GM19240 (cell line): ENCODE measurements around the gene CASP10.
A peak's percentile ranks its signal among the peaks of the same experiment; 100 is the strongest.

Source experiments
- DNase-seq: peaks from one replicate; pipeline ENCODE4 v3.0.0; 2011; ENCODE audit warnings: low spot score; ENCODE audit not compliant: insufficient read length

CASP10 gene

DNA sequence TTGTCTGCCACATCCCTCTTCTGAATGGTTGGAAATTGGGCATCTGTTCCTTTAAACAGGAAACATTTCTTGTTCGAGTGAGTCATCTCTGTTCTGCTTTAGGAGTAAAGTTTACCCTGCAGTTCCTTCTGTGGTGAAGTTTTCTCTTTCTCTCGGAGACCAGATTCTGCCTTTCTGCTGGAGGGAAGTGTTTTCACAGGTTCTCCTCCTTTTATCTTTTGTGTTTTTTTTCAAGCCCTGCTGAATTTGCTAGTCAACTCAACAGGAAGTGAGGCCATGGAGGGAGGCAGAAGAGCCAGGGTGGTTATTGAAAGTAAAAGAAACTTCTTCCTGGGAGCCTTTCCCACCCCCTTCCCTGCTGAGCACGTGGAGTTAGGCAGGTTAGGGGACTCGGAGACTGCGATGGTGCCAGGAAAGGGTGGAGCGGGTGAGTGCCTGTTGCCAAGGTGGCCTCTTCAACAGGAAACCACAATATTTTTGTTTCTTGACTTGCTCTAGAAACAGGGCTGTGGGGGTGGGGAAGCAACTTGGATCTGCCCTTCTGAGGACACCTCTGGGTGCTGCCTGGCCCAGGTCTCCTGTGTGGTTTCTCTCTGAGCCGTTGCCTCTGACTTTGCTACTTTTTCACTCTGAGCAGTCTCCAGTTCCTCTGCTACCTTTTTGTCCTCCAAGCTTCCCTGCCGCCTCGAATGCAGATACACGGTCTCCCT is 75.2 kb downstream of the CASP10 start:
- peak; percentile 48 for DNase-seq

DNA sequence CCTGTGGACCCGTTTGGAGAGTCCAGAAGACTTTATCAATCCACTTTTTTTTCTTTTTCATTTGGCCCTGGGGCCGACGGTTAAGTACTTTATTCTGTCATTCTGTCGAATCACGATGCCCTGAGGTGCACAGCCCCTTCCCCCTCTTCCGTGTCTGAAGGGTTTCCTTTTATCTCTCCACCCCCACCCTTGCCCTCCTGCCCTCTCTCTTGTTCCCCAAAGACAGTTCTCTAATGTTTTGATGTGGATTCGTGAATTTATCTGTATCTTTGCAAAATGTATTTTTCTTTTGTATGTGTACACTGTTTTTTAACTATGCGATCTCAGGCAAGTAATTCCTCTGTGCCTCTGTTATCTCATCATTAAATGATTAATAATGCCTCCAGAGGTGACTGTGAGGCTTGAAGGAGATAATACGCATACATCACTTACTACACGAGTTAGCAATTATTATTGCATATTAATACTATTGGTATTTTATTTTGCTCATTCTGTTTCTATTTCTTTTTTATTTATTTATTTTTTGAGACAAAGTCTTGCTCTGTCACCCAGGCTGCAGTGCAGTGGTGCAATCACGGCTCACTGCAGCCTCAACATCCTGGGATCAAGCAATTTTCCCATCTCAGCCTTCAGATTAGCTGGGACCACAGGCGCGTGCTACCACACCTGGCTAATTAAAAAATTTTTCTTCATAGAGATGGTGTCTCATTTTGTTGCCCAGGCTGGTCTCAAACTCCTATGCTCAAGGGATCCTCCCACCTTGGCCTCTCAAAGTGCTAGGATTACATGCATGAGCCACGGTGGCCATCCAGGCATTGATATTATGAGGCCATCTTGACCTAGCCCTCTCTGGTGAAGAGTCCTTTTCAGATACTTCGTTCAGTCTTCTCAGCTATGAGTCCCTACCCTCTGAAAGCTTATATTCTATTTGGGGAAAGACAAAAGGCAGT is 76.0 kb downstream of the CASP10 start:
- DNase-seq, result no peak

DNA sequence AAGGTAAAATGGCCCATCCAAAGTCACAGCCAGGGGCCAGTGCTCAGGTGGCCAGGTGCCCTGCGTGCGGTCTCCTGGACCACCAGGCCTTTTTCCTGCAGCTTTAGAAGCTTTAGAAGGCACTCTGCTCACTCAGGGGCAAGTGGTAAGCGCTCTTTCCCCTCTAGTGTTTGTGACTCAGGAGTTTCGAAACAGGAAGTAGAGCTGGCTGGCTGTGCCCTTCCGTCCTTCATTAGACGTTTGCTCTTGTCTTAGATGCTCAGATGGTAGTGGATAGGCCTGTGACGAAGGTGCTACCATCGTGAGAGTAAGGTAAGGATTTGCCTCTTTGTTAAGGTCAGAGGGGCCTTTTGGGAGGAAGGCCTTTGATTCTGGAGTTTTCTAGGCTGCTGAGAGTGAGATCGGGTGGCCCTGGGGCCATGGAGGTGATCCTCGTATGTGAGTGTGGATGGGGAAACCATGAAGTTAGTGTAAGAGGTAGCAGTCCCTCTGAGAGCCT is 77.4 kb downstream of the CASP10 start, which contains the start of gene CASP8:
Gene CASP8 (plus strand): TSS at position 235 of the 499 bp plus-strand sequence. CDS start 5,951 bp downstream, outside the sequence.
- no peak for DNase-seq

DNA sequence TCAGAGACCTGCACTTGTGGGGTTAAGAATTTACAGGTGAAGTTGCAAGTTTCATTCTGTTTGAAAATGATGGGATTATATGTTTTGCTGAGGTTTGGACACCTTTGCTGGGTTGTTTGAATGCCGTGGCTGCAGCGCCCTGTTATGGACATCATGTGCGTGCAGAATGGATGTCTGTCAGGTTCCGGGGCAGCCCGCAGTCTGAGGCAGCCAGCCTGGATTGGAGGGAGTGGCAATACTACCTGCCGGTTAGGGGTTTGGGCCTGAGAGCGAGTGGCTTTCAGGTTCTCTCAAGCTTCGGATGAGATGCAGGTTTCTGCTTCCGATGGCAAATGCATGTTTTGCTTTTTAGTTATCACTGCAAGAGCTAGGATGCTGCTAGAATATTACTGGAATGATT is 78.5 kb downstream of the CASP10 start:
- no peak for DNase-seq

DNA sequence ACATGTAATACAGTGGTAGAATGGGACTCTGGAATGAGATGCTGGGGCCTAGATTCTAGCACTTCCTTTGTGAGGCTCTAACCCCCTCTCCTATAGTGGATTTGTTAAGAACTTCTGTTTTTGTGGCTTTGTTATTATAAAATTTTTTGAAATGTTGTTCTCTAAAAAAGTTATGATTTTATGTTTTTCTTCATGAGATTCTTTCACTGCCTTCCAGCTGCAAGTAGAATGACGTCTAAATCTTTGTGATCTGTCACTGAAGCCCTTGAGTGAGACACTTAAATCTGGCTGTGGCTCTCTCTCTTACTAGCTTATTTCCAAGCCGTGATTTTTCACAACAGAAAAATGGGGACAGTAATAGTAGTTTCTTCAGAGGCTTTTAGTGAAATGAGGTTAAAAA is 79.0 kb downstream of the CASP10 start:
- DNase-seq, result no peak

DNA sequence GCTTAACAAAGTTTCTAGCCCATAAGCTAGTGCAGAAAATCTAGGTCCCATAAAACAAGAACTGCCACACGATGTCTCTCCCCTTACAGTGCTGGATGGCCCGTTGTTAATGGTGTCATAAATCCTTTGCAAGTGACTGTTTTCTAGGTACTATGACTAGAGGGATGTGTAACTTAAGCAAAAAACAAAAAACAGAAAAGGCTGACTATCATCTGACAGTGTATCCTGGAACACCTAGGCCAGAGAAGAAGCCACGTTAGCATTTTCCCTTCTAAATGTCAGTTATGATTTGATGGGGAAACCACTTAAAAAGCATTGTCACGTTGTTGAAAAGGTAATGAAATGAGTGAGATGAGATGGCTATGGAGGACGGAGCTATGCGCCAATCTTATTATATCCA is 79.8 kb downstream of the CASP10 start:
- no peak for DNase-seq

DNA sequence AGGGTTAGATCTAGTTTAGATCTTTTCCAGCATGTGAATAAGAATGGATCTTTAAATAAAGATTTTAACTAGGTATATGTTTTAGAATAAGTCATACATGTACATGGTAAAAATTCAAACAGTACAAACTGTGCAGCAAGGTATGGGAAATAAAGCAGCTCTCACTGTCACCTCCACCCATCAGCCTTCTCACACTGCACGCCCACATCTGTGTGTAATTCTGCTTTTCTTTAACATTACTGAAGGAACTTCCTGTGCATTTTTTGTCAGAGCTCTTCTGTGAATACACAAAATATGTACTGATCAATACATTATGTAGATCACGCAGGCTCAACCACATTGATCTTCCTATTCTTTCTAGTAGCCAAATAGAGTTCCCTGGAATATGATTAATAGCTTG is 80.8 kb downstream of the CASP10 start:
- no peak for DNase-seq

DNA sequence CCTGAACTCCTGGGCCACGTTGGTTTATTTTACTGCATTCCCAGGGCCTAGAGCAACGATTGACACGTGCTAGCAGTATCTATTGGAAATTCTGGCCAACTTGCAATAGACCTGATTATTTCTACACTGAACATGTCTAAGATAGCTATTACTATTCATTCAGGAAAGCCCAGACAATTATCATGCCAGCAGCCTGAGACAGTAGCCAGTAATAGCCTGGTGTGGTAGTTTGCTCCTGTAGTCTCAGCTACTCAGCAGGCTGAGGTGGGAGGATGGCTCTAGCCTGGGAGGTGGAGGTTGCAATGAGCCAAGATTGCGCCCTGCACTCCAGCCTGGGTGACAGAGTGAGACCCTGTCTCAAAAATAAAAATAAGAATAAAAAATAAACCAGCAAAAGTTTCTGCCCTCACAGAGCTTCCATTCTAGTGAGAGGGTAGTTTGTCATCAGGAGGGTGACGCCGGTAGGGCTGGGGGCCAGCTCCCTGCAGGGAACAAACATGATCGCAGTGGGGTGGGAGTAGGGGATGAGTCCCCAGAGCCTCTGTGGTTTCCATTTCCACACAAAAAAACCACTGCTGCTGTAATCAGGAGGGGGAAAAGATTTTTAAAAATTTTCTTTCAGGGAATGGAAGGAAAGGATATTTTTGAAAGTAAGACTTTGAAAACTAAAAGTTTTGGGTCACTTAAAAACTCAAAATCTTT is 81.7 kb downstream of the CASP10 start:
- DNase-seq, result no peak

DNA sequence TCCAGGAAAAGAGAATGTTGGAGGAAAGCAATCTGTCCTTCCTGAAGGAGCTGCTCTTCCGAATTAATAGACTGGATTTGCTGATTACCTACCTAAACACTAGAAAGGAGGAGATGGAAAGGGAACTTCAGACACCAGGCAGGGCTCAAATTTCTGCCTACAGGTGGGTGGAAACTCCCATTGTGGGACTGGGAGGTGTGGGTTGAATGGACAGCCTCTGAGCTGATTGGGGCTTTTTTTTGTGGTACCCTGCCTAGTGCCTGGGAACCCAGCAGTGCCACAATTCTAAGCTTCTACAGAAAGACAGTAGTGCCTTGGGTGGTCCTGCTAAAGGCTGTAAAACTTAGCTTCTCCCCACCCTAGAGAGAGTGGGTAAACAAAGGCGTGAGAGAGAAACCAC is 83.7 kb downstream of the CASP10 start:
- DNase-seq, result no peak

DNA sequence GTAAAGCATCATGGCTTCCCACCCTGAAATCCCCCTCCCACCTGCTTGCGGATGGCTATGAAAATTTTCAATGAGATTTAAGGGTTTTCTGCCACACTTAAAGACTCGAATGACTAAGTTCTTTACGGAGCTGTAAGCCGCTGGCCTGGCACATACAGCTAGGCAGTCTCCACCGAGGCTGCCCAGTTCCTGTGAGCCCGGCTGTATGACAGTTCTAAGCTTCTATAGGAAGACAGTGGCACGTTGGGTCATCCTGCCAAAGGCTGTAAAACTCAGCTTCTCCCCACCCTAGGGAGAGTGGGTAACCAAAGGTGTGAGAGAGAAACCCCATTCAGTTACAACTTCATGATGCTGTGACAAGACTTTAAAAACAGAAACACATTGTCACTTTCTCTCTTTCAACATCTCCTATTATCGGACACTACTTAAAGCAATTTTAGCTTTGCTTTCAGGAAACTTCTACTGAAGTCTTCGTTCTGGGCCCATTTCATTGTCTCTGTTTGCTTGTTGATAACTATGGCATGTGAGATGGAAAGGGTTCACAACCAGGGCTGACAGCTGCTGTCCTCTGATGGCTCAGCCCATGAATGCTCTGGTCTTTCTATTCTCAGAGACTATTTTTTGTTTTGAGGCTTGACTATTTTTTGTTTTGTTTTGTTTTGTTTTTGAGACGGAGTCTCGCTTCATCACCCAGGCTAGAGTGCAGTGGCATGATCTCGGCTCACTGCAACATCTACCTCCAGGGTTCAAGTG is 84.5 kb downstream of the CASP10 start:
- no peak for DNase-seq

DNA sequence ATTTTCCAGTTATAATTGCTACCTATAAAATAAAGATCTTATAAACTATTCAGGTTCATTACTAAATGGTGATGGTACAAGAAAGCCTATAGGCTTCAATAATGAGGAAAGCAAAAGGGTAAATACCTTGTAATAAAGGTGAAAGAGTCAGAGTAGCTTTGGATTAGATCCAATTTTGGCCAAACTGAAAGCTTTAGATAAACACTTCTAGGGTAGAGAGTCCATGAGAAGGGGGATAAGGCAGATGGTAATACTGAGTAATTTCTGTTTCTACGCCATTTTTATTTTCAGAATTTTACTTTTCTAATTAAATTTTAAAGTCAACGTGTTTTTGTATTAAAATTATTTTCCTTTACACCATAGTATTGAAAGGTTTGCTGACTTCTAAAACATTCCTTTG is 86.8 kb downstream of the CASP10 start:
- no peak for DNase-seq

DNA sequence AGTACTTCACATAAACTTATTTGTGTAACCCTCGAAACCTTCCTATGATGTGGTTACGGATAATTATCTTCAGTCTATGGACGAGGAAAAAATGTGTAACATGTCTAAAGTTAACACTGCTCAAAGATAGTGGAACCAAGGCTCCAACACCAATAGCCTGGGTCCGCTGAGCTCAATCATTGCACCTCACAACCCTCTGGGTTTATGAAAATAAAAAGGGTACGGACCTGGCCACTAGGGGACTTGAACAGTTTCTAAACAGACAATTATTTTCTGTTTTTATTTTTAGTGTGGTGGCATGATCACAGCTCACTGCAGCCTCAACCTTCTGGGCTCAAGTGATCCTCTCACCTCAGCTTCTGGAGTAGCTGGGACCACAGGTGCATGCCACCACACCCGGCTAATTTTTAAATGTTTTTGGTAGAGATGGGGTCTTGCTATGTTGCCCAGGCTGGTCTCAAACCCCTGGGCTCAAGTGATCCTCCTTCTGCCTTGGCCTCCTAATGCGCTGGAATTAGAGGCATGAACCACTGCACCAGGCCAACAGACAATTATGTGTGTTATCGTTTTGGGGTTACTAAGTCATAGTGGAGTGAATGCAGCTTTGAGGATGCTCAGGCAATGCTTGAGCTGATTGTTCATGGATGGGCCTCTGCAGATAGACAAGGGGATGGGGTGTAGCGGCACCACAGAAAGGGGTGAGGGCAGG is 87.5 kb downstream of the CASP10 start:
- no peak for DNase-seq

DNA sequence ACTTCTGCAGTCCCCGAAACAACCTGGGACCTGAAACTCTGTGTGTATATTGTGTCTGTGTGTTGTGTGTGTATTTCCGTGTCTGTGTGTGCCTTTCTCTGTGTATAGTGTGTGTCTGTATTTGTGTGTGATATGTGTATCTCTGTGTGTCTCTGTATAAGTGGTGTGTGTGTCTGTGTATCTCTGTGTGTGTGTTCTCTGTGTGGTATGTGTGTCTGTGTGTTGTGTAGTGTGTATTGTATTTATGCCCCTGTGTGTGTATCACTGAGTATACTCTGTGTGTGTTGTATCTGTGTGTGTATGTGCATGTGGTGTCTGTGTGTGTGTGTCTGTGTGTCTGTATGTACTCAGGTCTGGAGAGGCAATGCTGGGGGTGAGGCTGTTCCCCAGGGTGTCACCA is 89.0 kb downstream of the CASP10 start:
- DNase-seq, result no peak

DNA sequence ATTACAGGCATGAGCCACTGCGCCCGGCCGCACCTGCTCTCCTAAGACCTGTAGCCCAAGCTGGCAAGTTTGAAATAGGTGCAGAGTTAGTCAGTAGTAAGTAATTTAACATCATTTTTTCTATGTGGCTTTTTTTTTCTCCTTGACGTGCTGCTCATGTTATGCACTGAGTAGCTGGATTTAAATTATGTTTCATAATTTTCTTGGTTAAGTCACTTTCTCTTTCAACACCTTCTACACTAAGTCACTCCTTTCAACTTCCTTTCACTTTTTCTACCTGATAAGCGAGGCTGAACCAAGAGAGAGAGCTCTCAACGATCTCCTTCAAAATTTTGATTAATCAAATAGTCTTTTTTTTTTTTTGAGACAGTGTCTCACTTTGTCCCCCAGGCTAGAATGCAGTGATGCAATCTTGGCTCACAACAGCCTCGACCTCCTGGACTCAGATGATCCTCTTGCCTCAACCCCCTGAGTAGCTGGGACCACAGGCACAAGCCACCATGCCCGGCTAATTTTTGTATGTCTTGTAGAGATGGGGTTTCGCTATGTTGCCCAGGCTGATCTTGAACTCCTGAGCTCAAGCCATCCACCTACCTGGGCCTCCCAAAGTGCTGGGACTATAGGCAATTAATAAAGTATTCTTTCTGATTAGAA is 90.5 kb downstream of the CASP10 start:
- no peak for DNase-seq

DNA sequence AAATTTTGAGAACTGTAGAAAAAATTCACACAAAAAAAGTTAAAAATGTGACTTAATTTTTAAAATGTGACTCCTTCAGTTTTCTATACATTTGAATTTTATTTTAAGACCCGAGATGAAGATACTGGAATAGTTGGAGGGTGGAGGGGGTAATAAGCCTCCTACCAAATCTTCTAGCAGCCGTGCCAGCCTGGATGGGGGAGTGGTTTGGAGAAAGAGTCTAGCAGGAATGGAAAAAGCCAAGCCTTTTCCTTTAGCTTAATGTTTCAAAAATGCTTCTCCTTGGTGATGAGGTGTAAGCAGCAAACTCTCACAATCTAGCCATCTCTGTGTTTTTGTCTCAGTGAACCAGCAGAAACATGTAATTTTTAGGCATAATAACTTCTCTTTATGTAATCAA is 92.1 kb downstream of the CASP10 start:
- no peak for DNase-seq

DNA sequence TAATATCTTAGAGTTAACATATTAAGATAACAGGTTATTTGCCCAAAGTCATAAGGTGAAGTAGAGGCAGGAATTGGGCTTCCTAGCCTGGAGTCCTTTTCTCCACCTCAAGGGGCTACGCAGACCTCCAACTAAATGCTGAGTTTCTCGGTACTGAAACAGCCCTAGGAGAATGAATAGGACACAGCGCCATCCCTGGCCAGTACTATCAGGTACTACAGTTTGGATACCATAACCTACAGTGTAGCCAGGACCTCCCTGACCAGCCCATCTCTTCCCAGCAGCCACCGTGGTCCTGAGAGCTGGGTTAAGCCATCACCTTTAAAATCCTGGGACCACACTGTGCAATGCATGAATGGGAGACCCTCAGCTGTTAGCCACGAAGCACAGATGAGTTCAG is 93.0 kb downstream of the CASP10 start:
- DNase-seq, result no peak

DNA sequence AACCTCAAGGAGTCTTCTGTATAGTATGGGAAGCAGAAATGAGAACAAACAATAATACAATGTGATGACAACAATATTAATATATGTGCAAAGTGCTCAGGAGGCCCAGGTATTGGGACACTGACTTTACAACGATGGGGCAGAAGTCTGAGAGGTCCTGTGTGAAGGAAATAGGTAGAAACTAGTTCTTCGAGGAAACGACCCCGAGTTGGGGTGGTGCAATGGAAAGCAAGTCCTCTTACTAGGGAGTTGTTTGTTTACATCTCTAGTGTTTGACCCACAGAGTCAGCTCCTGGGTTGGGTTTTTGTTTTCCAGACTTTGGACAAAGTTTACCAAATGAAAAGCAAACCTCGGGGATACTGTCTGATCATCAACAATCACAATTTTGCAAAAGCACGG is 93.6 kb downstream of the CASP10 start:
- DNase-seq, result no peak
